OCI-LY1 (cell line): ENCODE results near the gene CDCA3.

Source experiments
- H2AFZ ChIP-seq: fragments of 200-600 bp; sonication (generic), shearing (Covaris generic); 2 replicates; pipeline ENCODE4 v1.6.0; 2014; ENCODE audit warnings: antibody characterized with exemption, mild to moderate bottlenecking, low read length
- H3F3A ChIP-seq: fragments of 200-600 bp; sonication (generic), shearing (Covaris generic); 2 replicates; pipeline ENCODE4 v1.6.0; 2014; ENCODE audit warnings: mild to moderate bottlenecking, antibody characterized with exemption, low read length, moderate library complexity; ENCODE audit not compliant: insufficient read depth
- H3K27ac ChIP-seq: fragments of 200-600 bp; sonication (generic); 2 replicates; pipeline ENCODE4 v1.5.1; 2014; ENCODE audit warnings: low read length, mixed run types, mild to moderate bottlenecking, low read depth; ENCODE audit not compliant: poor library complexity, severe bottlenecking
- H3K27me3 ChIP-seq: fragments of 200-600 bp; sonication (generic); 2 replicates; pipeline ENCODE4 v1.6.0; 2014; ENCODE audit warnings: antibody characterized with exemption, mild to moderate bottlenecking, low read length, moderate library complexity; ENCODE audit not compliant: insufficient read depth
- H3K36me3 ChIP-seq: fragments of 200-600 bp; sonication (generic); 2 replicates; pipeline ENCODE4 v1.6.1; 2014; ENCODE audit warnings: mild to moderate bottlenecking, antibody characterized with exemption, low read length, moderate library complexity, mixed read lengths; ENCODE audit not compliant: insufficient read depth
- H3K4me1 ChIP-seq: fragments of 200-600 bp; sonication (generic); 2 replicates; pipeline ENCODE4 v1.5.1; 2014; ENCODE audit warnings: mild to moderate bottlenecking, low read length, moderate library complexity; ENCODE audit not compliant: insufficient read depth, severe bottlenecking
- H3K4me2 ChIP-seq: fragments of 200-600 bp; sonication (generic), shearing (Covaris generic); 2 replicates; pipeline ENCODE4 v1.6.1; 2014; ENCODE audit warnings: low read length
- H3K4me3 ChIP-seq: fragments of 200-600 bp; sonication (generic); 2 replicates; pipeline ENCODE4 v1.5.1; 2014; ENCODE audit warnings: low read length, low read depth, mild to moderate bottlenecking, mixed read lengths; ENCODE audit not compliant: poor library complexity, severe bottlenecking
- H3K79me2 ChIP-seq: fragments of 200-600 bp; shearing (Covaris generic); 2 replicates; pipeline ENCODE4 v1.6.1; 2016; ENCODE audit warnings: mixed run types, low read length, mixed read lengths; ENCODE audit not compliant: insufficient read depth
- H3K9ac ChIP-seq: fragments of 200-600 bp; sonication (generic), shearing (Covaris generic); 2 replicates; pipeline ENCODE4 v1.6.1; 2014; ENCODE audit warnings: mild to moderate bottlenecking, low read length, mixed read lengths
- H3K9me2 ChIP-seq: fragments of 200-600 bp; sonication (generic), shearing (Covaris generic); 2 replicates; pipeline ENCODE4 v1.6.1; 2014; ENCODE audit warnings: low read depth, mild to moderate bottlenecking, low read length, mixed read lengths
- H3K9me3 ChIP-seq: fragments of 200-600 bp; shearing (Covaris generic); 2 replicates; pipeline ENCODE4 v1.6.1; 2014; ENCODE audit warnings: low read length, mixed read lengths
- H4K20me1 ChIP-seq: fragments of 200-600 bp; sonication (generic), shearing (Covaris generic); 2 replicates; pipeline ENCODE4 v1.6.0; 2016; ENCODE audit warnings: mild to moderate bottlenecking, low read length; ENCODE audit not compliant: insufficient read depth
- CTCF ChIP-seq: fragments of 200-600 bp; sonication (generic), shearing (Covaris generic); IDR thresholded peaks from 2 replicates; pipeline ENCODE4 v1.5.1; 2017; ENCODE audit warnings: mild to moderate bottlenecking, antibody characterized with exemption, low read length, moderate library complexity, mixed read lengths
- EZH2 ChIP-seq: fragments of 200-600 bp; sonication (generic), shearing (Covaris generic); IDR thresholded peaks from 2 replicates; pipeline ENCODE4 v1.8.0; 2017; ENCODE audit warnings: borderline replicate concordance, mixed run types, mild to moderate bottlenecking, antibody characterized with exemption, low read length, moderate library complexity, mixed read lengths

Gene CDCA3

GRCh38 chr12:6826734-6827436 is 24.2 kb downstream of the CDCA3 start:
- no peaks in the 10 kb centered on the region for H3K9me2 ChIP-seq
- no peaks in the 10 kb centered on the region for H3K36me3 ChIP-seq
- H3K27ac ChIP-seq: no peak overlapping the region
- TF ChIP-seq CTCF (no peak), EZH2 (no peak)
- H2AFZ ChIP-seq: no peak overlapping the region
- no peaks in the 10 kb centered on the region for H3K79me2 ChIP-seq
- H4K20me1 ChIP-seq: no peaks in the 10 kb centered on the region
- peaks cover 5% of the 10 kb centered on the region; the same call in 1 of the 2 replicates for H3K27me3 ChIP-seq
- H3K9me3 ChIP-seq: no peaks in the 10 kb centered on the region
- no peak overlapping the region for H3K4me3 ChIP-seq
- peaks cover 6% of the 10 kb centered on the region for H3K4me1 ChIP-seq
- no peaks in the 10 kb centered on the region for H3F3A ChIP-seq
- no peak overlapping the region for H3K4me2 ChIP-seq
- no peak overlapping the region for H3K9ac ChIP-seq

- Histone ChIP-seq H3K4me1 (peaks cover 6% of the 10 kb centered on the region), H3K27me3 (peaks cover 5% of the 10 kb centered on the region; the same call in 1 of the 2 replicates), H3K4me2 (no peak overlapping the region), H3K27ac (no peak overlapping the region), H3K79me2 (no peaks in the 10 kb centered on the region), H3K36me3 (no peaks in the 10 kb centered on the region), H3F3A (no peaks in the 10 kb centered on the region), H2AFZ (no peak overlapping the region), H4K20me1 (no peaks in the 10 kb centered on the region), H3K4me3 (no peak overlapping the region), H3K9me3 (no peaks in the 10 kb centered on the region), H3K9me2 (no peaks in the 10 kb centered on the region), H3K9ac (no peak overlapping the region)
- TF ChIP-seq CTCF: no peak
- no peak for TF ChIP-seq EZH2
Observed at GRCh38 chr12:6826125-6826733, 24.9 kb downstream of the CDCA3 start.

- H3F3A ChIP-seq: no peaks in the 10 kb centered on the region
- no peak overlapping the region for H3K4me3 ChIP-seq
- no peak overlapping the region for H3K27ac ChIP-seq
- TF ChIP-seq CTCF (peak; percentile 86), EZH2 (no peak)
- H3K36me3 ChIP-seq: no peaks in the 10 kb centered on the region
- H3K9me2 ChIP-seq: no peaks in the 10 kb centered on the region
- H3K79me2 ChIP-seq: no peaks in the 10 kb centered on the region
- no peak overlapping the region for H3K4me2 ChIP-seq
- no peaks in the 10 kb centered on the region for H3K9me3 ChIP-seq
- no peak overlapping the region for H2AFZ ChIP-seq
- H3K4me1 ChIP-seq: peaks cover 6% of the 10 kb centered on the region
- peaks cover 5% of the 10 kb centered on the region; the same call in 1 of the 2 replicates for H3K27me3 ChIP-seq
- no peak overlapping the region for H3K9ac ChIP-seq
- H4K20me1 ChIP-seq: no peaks in the 10 kb centered on the region
Observed at GRCh38 chr12:6825398-6826124, 25.5 kb downstream of the CDCA3 start.
